Measurements from ENCODE around the gene CFAP91. TPM values are rescaled to one million over a fixed set of nuclear protein-coding genes. Genes with fewer than 3 reads are reported as not detected.

CFAP91 gene
- total and polyA plus RNA-seq, 9 of the 15 experiments (the other 6 are each of a cell fraction or from before 2014, with no cell fraction given), result not detected

DNA sequence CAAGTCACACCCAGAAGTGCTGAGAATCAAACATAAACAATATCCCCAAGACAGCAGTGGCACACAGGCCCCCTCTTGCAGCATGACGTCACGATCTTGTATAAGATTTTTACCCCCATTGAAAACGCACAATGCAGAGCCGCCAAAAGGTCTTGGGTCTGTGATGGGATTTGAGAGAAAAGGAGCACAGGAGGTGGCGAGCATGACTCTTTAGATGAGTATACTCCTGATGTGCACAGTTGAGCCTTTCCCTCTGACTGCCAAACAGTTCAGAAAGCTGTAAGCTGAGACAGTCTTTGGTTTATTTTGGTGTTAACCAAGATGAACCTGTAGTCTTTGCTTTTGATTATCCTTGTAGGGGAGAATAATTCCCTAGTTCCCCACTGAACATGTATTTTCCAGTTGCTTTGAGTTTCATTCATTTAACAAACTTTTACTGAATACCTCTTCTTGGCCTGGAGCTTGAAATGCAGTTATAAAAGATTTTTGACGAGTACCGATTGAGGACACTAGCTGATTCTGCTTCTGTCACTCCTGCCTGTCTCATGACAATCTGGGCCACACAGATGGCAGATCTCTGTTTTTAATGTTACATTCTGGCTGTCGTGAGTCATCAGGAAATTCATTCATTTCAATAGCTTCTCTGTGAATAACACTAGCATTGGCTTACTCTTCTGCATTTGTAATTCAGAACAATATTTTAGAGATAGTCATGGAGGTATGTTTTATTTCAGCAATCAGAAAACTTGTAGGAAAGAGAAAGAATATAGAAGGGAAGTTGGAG lies 28.9 kb downstream of the CFAP91 start:
- Histone ChIP-seq H3K9me3 (replicated peaks; ENCODE audit: control insufficient read depth, insufficient read depth, low read depth, low read length) (no peaks in the 10 kb centered on the region), H3K27ac (ENCODE audit: extremely low read depth, low read depth, low read length) (no peak overlapping the region), H3K4me1 (replicated peaks in 1 of 2; ENCODE audit: control insufficient read depth in 2 of 2, insufficient read depth in 2 of 2, low read length in 2 of 2) (no peaks in the 10 kb centered on the region), H3K4me3 (no peak overlapping the region), H2AFZ (ENCODE audit: low read depth, low read length) (no peak overlapping the region), H3K9ac (ENCODE audit: insufficient read depth in 1 of 2, low read depth in 2 of 2, low read length in 2 of 2) (no peak overlapping the region), H4K20me1 (replicated peaks; ENCODE audit: control insufficient read depth, insufficient read depth, low read length) (no peaks in the 10 kb centered on the region), H3K27me3 (ENCODE audit: control insufficient read depth in 2 of 2, insufficient read depth in 2 of 2, low read length in 2 of 2) (no peaks in the 10 kb centered on the region), H3K36me3 (ENCODE audit: control insufficient read depth, insufficient read depth, low read length) (no peaks in the 10 kb centered on the region), H3K9me1 (ENCODE audit: control insufficient read depth, insufficient read depth, low read length) (no peaks in the 10 kb centered on the region), H3K4me2 (ENCODE audit: insufficient read depth, low read length) (no peak overlapping the region), H3K79me2 (ENCODE audit: control insufficient read depth, insufficient read depth, low read length) (no peaks in the 10 kb centered on the region)
- ChIA-PET POLR2A (interaction anchor here (0.8 kb wide), 1 partner anchor 10 kb away, joined by 3 read pairs; no protein-coding TSS in a partner anchor), CTCF (ENCODE audit: low intra/inter-chr PET ratio) (no interaction called here)
- peak in 1 of 4 experiments; percentile 10 for DNase-seq (ENCODE audit: extremely low read depth in 1 of 4, low spot score in 3 of 4)
- TF ChIP-seq JUND (IDR thresholded peaks at IDR 0.05; ENCODE audit: borderline replicate concordance, low read depth, low read length), result peak; percentile 25; the same call in 1 of the 2 replicates
- TF ChIP-seq JUND (tag; IDR thresholded peaks at IDR 0.05; ENCODE audit: borderline replicate concordance, low read depth, low read length), result no peak
- peak; percentile 44; the same call in 1 of the 2 replicates for TF ChIP-seq FOSL1 (tag; conservative IDR thresholded peaks at IDR 0.05)
- TF ChIP-seq, protein P1, sequence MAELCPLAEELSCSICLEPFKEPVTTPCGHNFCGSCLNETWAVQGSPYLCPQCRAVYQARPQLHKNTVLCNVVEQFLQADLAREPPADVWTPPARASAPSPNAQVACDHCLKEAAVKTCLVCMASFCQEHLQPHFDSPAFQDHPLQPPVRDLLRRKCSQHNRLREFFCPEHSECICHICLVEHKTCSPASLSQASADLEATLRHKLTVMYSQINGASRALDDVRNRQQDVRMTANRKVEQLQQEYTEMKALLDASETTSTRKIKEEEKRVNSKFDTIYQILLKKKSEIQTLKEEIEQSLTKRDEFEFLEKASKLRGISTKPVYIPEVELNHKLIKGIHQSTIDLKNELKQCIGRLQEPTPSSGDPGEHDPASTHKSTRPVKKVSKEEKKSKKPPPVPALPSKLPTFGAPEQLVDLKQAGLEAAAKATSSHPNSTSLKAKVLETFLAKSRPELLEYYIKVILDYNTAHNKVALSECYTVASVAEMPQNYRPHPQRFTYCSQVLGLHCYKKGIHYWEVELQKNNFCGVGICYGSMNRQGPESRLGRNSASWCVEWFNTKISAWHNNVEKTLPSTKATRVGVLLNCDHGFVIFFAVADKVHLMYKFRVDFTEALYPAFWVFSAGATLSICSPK (IDR thresholded peaks at IDR 0.05; ENCODE audit: borderline replicate concordance), result no peak
- no TSS peak for BruUV-seq (replicated peaks)
- ATAC-seq, result no peak
- 0% methylated on average over 7 of the region's 8 CpGs for WGBS (ENCODE audit: insufficient coverage, low coverage, missing lambda C conversion rate)
- intact Hi-C loops (cut with micrococcal nuclease), result no loop called here
- in situ Hi-C loops (cut with MboI), result no loop called here
- no peak for FAIRE-seq
